ENCODE data around the gene RTKN2. TPM values are rescaled to one million over a fixed set of nuclear protein-coding genes. Genes with fewer than 3 reads are reported as not detected.

The RTKN2 gene
- total and polyA plus RNA-seq, 10 donors: 0.26 to 5.7 (median 1.6) TPM

GRCh38 chr10:62237966-62238365, 30.7 kb downstream of the RTKN2 start:
- H3K9me3 ChIP-seq: no peaks in the 10 kb centered on the region
- DNase-seq: no peak
- H3K36me3 ChIP-seq: no peaks in the 10 kb centered on the region
- no peaks in the 10 kb centered on the region for H3K27me3 ChIP-seq (replicated peaks in 1 of 7)
- H3K27ac ChIP-seq: no peak overlapping the region
- H3K4me1 ChIP-seq: peaks cover 0 to 44% (median 12%) of the 10 kb centered on the region in 6 donors
- H3K4me3 ChIP-seq: no peak overlapping the region
- intact Hi-C loops (cut with DNase I; ENCODE audit: low total_unique reads): no loop called here
- TF ChIP-seq POLR2A (IDR thresholded peaks at IDR 0.05) (no peak), CTCF (IDR thresholded peaks at IDR 0.05 in 8 of 11, conservative IDR thresholded peaks at IDR 0.05 in 3 of 11) (no peak), POLR2AphosphoS5 (IDR thresholded peaks at IDR 0.05) (no peak)

GRCh38 chr10:62237506-62237905, 31.1 kb downstream of the RTKN2 start:
- Histone ChIP-seq H3K27me3 (replicated peaks in 1 of 7) (no peaks in the 10 kb centered on the region), H3K36me3 (no peaks in the 10 kb centered on the region), H3K4me3 (no peak overlapping the region), H3K4me1 (peaks cover 0 to 39% (median 9%) of the 10 kb centered on the region in 6 donors), H3K9me3 (no peaks in the 10 kb centered on the region), H3K27ac (no peak overlapping the region)
- whole genome bisulfite sequencing, 5 donors: 84 to 88% (median 86%) methylated on average over 2 of the region's 2 CpGs
- intact Hi-C loops (cut with DNase I; ENCODE audit: low total_unique reads): no loop called here
- no peak for DNase-seq
- TF ChIP-seq POLR2AphosphoS5 (IDR thresholded peaks at IDR 0.05) (no peak), CTCF (IDR thresholded peaks at IDR 0.05 in 8 of 11, conservative IDR thresholded peaks at IDR 0.05 in 3 of 11) (no peak), POLR2A (IDR thresholded peaks at IDR 0.05) (no peak)

- intact Hi-C loops (cut with DNase I; ENCODE audit: low total_unique reads): no loop called here
- Histone ChIP-seq H3K4me1 (peaks cover 0 to 8% (median 0%) of the 10 kb centered on the region in 6 donors), H3K27ac (no peak overlapping the region), H3K4me3 (no peak overlapping the region), H3K36me3 (no peaks in the 10 kb centered on the region), H3K27me3 (replicated peaks in 1 of 7) (no peaks in the 10 kb centered on the region), H3K9me3 (no peaks in the 10 kb centered on the region)
- DNase-seq: no peak
- 79 to 91% (median 86%) methylated on average over 2 of the region's 2 CpGs for WGBS, 5 donors
- TF ChIP-seq POLR2A (IDR thresholded peaks at IDR 0.05) (no peak), CTCF (IDR thresholded peaks at IDR 0.05 in 8 of 11, conservative IDR thresholded peaks at IDR 0.05 in 3 of 11) (no peak), POLR2AphosphoS5 (IDR thresholded peaks at IDR 0.05) (no peak)
Observed at GRCh38 chr10:62234077-62234605, 34.5 kb downstream of the RTKN2 start.

- no peak overlapping the region for H3K4me3 ChIP-seq
- 79 to 88% (median 86%) methylated on average over 5 of the region's 5 CpGs for WGBS, 5 donors
- intact Hi-C loops (cut with DNase I; ENCODE audit: low total_unique reads): no loop called here
Observed at GRCh38 chr10:62233356-62234076, 35.1 kb downstream of the RTKN2 start.

More at GRCh38 chr10:62233356-62234076, 35.1 kb downstream of the RTKN2 start:
- no peaks in the 10 kb centered on the region for H3K9me3 ChIP-seq
- H3K36me3 ChIP-seq: no peaks in the 10 kb centered on the region
- H3K27ac ChIP-seq: no peak overlapping the region
- DNase-seq: no peak
- peaks cover 0 to 4% (median 0%) of the 10 kb centered on the region in 6 donors for H3K4me1 ChIP-seq
- TF ChIP-seq POLR2AphosphoS5 (IDR thresholded peaks at IDR 0.05) (no peak), CTCF (IDR thresholded peaks at IDR 0.05 in 8 of 11, conservative IDR thresholded peaks at IDR 0.05 in 3 of 11) (no peak), POLR2A (IDR thresholded peaks at IDR 0.05) (no peak)
- H3K27me3 ChIP-seq (replicated peaks in 1 of 7): no peaks in the 10 kb centered on the region
